ENCODE measurements around the gene MACROD2. TPM values are rescaled to one million over a fixed set of nuclear protein-coding genes. Genes with fewer than 3 reads are reported as not detected.

The MACROD2 gene
- total RNA-seq, 1 experiment from 2014 or later, result 3.7 TPM

DNA sequence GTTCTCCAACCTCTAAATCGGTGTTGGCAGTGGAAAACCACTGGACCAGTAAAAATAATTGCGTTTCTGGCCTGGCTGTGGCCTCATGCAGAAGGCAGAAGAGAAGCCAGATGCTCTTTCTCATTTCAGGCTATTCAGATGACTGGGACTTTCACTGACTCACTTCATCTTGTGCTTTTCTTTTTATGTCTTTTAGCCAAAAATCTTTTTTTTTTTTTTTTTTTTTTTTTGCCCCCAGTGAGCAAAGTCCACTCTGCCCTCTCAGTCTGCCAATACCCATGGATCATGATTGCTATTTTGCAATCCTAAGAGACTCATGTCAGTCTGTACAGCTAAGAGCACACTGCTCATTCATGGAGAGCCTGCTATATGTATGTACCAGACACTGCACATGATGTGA, 1615.5 kb downstream of the MACROD2 start:
- no peak overlapping the region for H3K4me2 ChIP-seq (ENCODE audit: low read length)
- H2AFZ ChIP-seq (ENCODE audit: low read depth, low read length, poor library complexity, severe bottlenecking), result no peak overlapping the region
- H3K27me3 ChIP-seq (ENCODE audit: insufficient read depth, low read length), result no peaks in the 10 kb centered on the region
- no peaks in the 10 kb centered on the region for H3K36me3 ChIP-seq (ENCODE audit: control insufficient read depth in 1 of 2, insufficient read depth in 2 of 2, low read length in 2 of 2)
- no peak overlapping the region for H3K27ac ChIP-seq (ENCODE audit: low read depth, low read length)
- POLR2A ChIA-PET, result no interaction called here
- intact Hi-C loops (cut with micrococcal nuclease), result no loop called here
- CTCF ChIA-PET, result no interaction called here
- TF ChIP-seq, protein P1, sequence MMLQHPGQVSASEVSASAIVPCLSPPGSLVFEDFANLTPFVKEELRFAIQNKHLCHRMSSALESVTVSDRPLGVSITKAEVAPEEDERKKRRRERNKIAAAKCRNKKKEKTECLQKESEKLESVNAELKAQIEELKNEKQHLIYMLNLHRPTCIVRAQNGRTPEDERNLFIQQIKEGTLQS (IDR thresholded peaks at IDR 0.05), result no peak
- TF ChIP-seq JUND (IDR thresholded peaks at IDR 0.05) (no peak), CEBPB (IDR thresholded peaks at IDR 0.05; ENCODE audit: low read depth) (no peak), ELF1 (IDR thresholded peaks at IDR 0.05; ENCODE audit: borderline replicate concordance, low read depth) (no peak), TCF7L2 (IDR thresholded peaks at IDR 0.05; ENCODE audit: borderline replicate concordance, extremely low read depth, insufficient read depth, insufficient read length) (no peak), SRF (IDR thresholded peaks at IDR 0.05; ENCODE audit: low read depth) (no peak)
- TF ChIP-seq, protein P2, sequence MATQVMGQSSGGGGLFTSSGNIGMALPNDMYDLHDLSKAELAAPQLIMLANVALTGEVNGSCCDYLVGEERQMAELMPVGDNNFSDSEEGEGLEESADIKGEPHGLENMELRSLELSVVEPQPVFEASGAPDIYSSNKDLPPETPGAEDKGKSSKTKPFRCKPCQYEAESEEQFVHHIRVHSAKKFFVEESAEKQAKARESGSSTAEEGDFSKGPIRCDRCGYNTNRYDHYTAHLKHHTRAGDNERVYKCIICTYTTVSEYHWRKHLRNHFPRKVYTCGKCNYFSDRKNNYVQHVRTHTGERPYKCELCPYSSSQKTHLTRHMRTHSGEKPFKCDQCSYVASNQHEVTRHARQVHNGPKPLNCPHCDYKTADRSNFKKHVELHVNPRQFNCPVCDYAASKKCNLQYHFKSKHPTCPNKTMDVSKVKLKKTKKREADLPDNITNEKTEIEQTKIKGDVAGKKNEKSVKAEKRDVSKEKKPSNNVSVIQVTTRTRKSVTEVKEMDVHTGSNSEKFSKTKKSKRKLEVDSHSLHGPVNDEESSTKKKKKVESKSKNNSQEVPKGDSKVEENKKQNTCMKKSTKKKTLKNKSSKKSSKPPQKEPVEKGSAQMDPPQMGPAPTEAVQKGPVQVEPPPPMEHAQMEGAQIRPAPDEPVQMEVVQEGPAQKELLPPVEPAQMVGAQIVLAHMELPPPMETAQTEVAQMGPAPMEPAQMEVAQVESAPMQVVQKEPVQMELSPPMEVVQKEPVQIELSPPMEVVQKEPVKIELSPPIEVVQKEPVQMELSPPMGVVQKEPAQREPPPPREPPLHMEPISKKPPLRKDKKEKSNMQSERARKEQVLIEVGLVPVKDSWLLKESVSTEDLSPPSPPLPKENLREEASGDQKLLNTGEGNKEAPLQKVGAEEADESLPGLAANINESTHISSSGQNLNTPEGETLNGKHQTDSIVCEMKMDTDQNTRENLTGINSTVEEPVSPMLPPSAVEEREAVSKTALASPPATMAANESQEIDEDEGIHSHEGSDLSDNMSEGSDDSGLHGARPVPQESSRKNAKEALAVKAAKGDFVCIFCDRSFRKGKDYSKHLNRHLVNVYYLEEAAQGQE (IDR thresholded peaks at IDR 0.05; ENCODE audit: low read depth), result no peak
- no TSS peak for BruUV-seq (replicated peaks)
- no peaks in the 10 kb centered on the region for H3K9me2 ChIP-seq (ENCODE audit: insufficient read depth)
- H3K79me2 ChIP-seq (ENCODE audit: insufficient read depth, low read length), result no peaks in the 10 kb centered on the region
- RAD21 ChIA-PET (ENCODE audit: low non-redundant PET in 1 of 2, low total read pairs in 2 of 2, uncharacterized antibody in 2 of 2, unreplicated experiment in 2 of 2), result no interaction called here
- no peak overlapping the region for H3K4me3 ChIP-seq (replicated peaks in 1 of 2; ENCODE audit: low read depth in 1 of 2, low read length in 2 of 2)
- ATAC-seq, result no peak
- DNase-seq (ENCODE audit: low read depth, low spot score), result no peak
- H4K20me1 ChIP-seq (ENCODE audit: insufficient read depth), result no peaks in the 10 kb centered on the region
- peaks cover 18 to 19% of the 10 kb centered on the region in 2 experiments; a peak in 2 of 4 replicates for H3K9me3 ChIP-seq (ENCODE audit: control insufficient read depth in 1 of 2, insufficient read depth in 1 of 2, low read depth in 1 of 2, low read length in 2 of 2)
- no peaks in the 10 kb centered on the region for H3K4me1 ChIP-seq (ENCODE audit: control insufficient read depth in 1 of 2, insufficient read depth in 2 of 2, low read length in 2 of 2)
- no peak overlapping the region for H3K9ac ChIP-seq (ENCODE audit: low read length)

Data from HCT116 (cell line).